Esophagus (tissue), 2 donors: ENCODE results near the gene PAQR7. TPM values are rescaled to one million over a fixed set of nuclear protein-coding genes. Genes with fewer than 3 reads are reported as not detected.

Source experiments
- H3K27ac ChIP-seq, 2 donors: one replicate each; pipeline ENCODE4 v1.5.1; 2013; ENCODE audit warnings: low read depth in 2 of 2, mild to moderate bottlenecking in 2 of 2, inconsistent platforms in 1 of 2, low read length in 1 of 2, moderate library complexity in 1 of 2
- H3K27me3 ChIP-seq, 2 donors: one replicate each; pipeline ENCODE4 v1.6.1; 2013; ENCODE audit warnings: low read length in 2 of 2, control low read depth in 1 of 2, mild to moderate bottlenecking in 1 of 2; ENCODE audit not compliant: insufficient read depth in 2 of 2, control insufficient read depth in 1 of 2
- H3K36me3 ChIP-seq, 2 donors: one replicate each; pipeline ENCODE4 v1.6.1; 2013; ENCODE audit warnings: low read length in 1 of 2; ENCODE audit not compliant: control insufficient read depth in 2 of 2, insufficient read depth in 2 of 2
- H3K4me1 ChIP-seq, 2 donors: one replicate each; pipeline ENCODE4 v1.6.1; 2013; ENCODE audit warnings: low read length in 1 of 2; ENCODE audit not compliant: control insufficient read depth in 2 of 2, insufficient read depth in 2 of 2
- H3K4me3 ChIP-seq, 2 donors: one replicate each; pipeline ENCODE4 v1.5.1; 2013; ENCODE audit warnings: low read length in 2 of 2, mild to moderate bottlenecking in 2 of 2, low read depth in 1 of 2, moderate library complexity in 1 of 2
- H3K9me3 ChIP-seq, 2 donors: one replicate each; pipeline ENCODE4 v1.6.1; 2013; ENCODE audit warnings: mild to moderate bottlenecking in 2 of 2, low read depth in 1 of 2, low read length in 1 of 2, moderate library complexity in 1 of 2; ENCODE audit not compliant: control insufficient read depth in 2 of 2, insufficient read depth in 1 of 2
- WGBS, 2 donors: extraction: QIAGEN DNeasy Blood & Tissue Kit; methylation state at CpG; one replicate each; pipeline ENCODE4 v1.1.7; 2013; 5-methylcytosine and 5-hydroxymethylcytosine counted together
- polyA plus RNA-seq, 2 donors: library from polyadenylated mRNA; stranded (reverse); fragments of 200-250 nt; gene quantifications; one replicate each; pipeline ENCODE4 v1.2.3, GENCODE V29; 2013
- donor health status: healthy with polysubstance abuse.
- donor health status: Bipolar disorder and iron deficiency.

Gene PAQR7
- polyA plus RNA-seq, 2 donors: 9.5 to 14.3 TPM

DNA sequence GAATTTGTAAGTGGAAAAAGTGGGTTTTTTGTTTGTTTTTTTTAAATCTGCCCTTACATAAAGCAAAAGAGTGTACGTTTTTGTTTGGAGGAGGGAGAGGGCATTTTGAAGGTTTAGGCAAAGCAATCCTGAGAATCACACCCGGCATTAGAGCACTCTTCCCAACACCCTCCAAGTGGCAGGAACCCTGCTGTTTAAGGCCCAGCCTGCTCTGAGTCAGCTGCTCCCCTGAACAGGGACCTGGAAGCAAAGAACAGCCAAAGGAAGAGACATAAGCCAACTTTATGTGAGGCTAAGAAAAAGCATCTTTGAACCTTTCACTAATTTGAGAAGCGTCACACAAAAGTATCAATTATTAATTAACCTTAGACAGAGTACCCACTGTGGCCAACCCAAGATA is 38.8 kb downstream of the PAQR7 start:
- Histone ChIP-seq H3K36me3 (peaks cover 7 to 18% of the 10 kb centered on the region in 2 donors), H3K27me3 (no peaks in the 10 kb centered on the region), H3K4me1 (no peaks in the 10 kb centered on the region), H3K4me3 (no peak overlapping the region), H3K27ac (no peak overlapping the region), H3K9me3 (no peaks in the 10 kb centered on the region)
- WGBS, 2 donors: 71 to 75% methylated on average over 3 of the region's 3 CpGs

- H3K4me1 ChIP-seq: no peaks in the 10 kb centered on the region
- no peak overlapping the region for H3K27ac ChIP-seq
- WGBS, 2 donors: 63 to 67% methylated on average over 3 of the region's 3 CpGs
- H3K36me3 ChIP-seq: peaks cover 10 to 25% of the 10 kb centered on the region in 2 donors
- no peaks in the 10 kb centered on the region for H3K27me3 ChIP-seq
- no peaks in the 10 kb centered on the region for H3K9me3 ChIP-seq
- no peak overlapping the region for H3K4me3 ChIP-seq
Measured at GRCh38 chr1:25834894-25835293, 40.6 kb downstream of the PAQR7 start.

DNA sequence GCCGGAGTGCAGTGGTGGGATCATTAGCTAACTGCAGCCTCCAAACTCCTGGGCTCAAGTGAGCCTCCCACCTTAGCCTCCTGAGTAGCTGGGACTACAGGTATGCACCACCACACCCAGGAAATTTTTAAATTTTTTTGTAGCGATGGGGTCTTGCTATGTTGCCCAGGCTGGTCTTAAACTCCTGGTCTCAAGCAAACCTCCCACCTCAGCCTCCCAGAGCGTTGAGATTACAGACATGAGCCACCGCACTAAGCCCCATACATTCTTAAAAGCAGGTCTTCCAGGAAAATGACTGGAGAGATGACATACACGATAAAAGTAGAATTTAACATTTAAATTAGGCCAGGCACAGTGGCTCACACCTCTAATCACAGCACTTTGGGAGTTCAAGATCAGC is 42.4 kb downstream of the PAQR7 start:
- H3K4me1 ChIP-seq: no peaks in the 10 kb centered on the region
- no peak overlapping the region for H3K4me3 ChIP-seq
- H3K27me3 ChIP-seq: no peaks in the 10 kb centered on the region
- H3K27ac ChIP-seq: no peak overlapping the region
- WGBS, 2 donors: 95 to 96% methylated on average over 5 of the region's 5 CpGs
- peaks cover 16 to 31% of the 10 kb centered on the region in 2 donors for H3K36me3 ChIP-seq
- no peaks in the 10 kb centered on the region for H3K9me3 ChIP-seq

DNA sequence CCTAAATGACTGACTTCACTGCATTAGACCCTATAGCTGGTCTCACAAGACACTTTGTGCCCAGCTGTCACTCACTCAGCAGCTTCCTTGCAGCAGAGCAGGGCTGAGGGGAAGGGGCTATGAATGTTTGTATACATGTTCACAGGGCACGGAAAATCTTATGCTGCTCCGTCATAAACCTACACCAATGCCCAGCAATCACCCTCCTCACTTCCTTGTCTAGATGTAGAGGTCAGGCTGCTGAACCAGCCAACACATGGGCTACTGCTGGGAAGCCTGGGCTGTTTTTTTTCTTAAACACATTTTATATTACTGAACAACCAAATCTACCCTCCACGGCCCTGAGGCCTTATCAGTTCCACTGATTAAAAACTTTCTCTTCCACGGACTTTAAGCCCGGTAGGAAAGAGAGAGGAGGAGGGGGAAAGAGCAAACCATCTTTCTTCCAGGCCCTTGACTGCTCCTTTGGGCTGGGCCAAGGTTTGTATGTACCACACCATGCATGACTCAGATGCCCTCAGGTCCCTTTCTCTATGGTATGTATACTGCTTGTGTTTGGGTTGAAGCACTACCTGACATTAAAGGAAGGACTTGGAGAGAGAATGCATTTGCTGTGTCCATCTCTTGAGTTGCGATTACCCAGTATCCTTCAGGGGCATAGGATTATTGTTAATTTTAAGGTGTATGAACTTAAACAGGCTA is 43.0 kb downstream of the PAQR7 start:
- Histone ChIP-seq H3K36me3 (peaks cover 16 to 31% of the 10 kb centered on the region in 2 donors), H3K9me3 (no peaks in the 10 kb centered on the region), H3K27me3 (no peaks in the 10 kb centered on the region), H3K4me1 (no peaks in the 10 kb centered on the region), H3K27ac (no peak overlapping the region), H3K4me3 (no peak overlapping the region)
- 73% methylated on average over 6 of the region's 6 CpGs for WGBS, 2 donors

DNA sequence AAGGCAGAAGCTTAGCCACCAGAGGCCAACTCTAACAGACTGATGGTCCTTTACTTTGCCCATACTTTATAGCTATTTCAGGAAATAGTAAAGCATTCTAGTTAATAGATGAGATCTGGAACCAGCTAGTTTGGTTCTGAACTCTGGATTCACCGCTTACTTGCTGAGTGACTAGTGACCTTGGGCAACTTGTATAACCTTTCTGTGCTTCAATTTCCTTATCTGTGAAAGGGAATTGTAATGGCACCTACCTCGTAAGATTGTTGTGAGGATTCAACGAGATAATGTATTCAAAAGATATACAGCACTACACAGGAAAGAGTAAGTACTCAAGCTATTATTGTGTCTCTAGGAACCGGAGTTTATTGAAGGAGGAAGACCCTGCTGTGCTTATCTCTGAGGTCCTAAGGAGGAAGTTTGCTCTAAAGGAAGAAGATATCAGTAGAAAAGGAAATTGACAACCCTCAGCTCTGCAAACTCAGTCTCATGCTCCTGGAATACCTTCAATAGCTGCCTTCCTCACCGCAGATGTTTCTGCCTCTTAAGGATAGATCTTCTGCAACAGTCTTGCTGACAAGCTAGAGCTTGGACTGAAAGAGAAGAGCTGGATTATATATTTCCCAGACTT is 43.8 kb downstream of the PAQR7 start:
- Histone ChIP-seq H3K27me3 (no peaks in the 10 kb centered on the region), H3K9me3 (no peaks in the 10 kb centered on the region), H3K36me3 (peaks cover 20 to 33% of the 10 kb centered on the region in 2 donors), H3K4me3 (no peak overlapping the region), H3K27ac (no peak overlapping the region), H3K4me1 (no peaks in the 10 kb centered on the region)
- 45 to 64% methylated on average over 5 of the region's 5 CpGs for WGBS, 2 donors

DNA sequence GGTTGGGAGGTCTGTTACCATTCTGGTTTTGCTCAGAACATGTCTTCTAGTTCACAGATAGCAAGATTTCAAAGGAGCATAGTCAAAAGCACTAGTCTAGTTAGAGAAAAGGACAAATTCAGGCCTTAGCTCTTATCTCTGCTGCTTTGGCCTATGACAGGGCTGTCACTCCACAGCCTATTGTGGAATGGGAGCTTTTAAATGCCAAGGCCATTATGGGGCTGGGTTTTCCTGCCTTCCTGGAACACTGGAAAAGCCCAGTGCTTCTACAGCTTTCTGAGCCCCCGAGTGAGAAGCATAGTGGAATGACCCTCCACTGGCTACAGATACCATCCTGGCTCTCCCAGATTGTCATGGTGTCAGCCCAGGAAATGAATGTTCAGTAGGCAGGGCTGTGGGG is 46.5 kb downstream of the PAQR7 start:
- H3K4me1 ChIP-seq: no peaks in the 10 kb centered on the region
- H3K27ac ChIP-seq: no peak overlapping the region
- no peaks in the 10 kb centered on the region for H3K27me3 ChIP-seq
- peaks cover 24 to 35% of the 10 kb centered on the region in 2 donors for H3K36me3 ChIP-seq
- 74 to 89% methylated on average over 1 of the region's 1 CpG for WGBS, 2 donors
- H3K9me3 ChIP-seq: no peaks in the 10 kb centered on the region
- no peak overlapping the region for H3K4me3 ChIP-seq

DNA sequence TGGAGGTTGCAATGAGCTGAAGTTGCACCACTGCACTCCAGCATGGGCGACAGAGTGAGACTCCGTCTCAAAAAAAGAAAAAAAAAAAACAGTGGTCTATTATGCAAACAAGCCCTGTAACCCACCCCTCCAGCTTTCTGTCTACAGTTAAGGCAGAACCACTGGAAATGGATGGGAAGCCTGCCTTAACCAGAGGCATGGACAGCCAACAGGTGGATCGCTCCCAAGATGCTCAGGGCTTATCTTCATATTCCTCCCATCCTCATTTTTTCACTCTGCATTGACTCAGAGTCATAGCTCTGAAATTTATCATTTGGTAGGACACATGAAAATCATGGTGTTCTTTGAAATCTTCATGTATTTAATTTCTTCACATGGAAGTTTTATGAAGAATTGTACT is 47.0 kb downstream of the PAQR7 start:
- WGBS, 2 donors: 64 to 67% methylated on average over 3 of the region's 3 CpGs
- H3K4me1 ChIP-seq: no peaks in the 10 kb centered on the region
- no peaks in the 10 kb centered on the region for H3K27me3 ChIP-seq
- no peak overlapping the region for H3K4me3 ChIP-seq
- no peaks in the 10 kb centered on the region for H3K9me3 ChIP-seq
- H3K27ac ChIP-seq: no peak overlapping the region
- peaks cover 24 to 35% of the 10 kb centered on the region in 2 donors for H3K36me3 ChIP-seq

GRCh38 chr1:25826571-25826970 is 48.9 kb downstream of the PAQR7 start:
- Histone ChIP-seq H3K36me3 (peaks cover 19 to 25% of the 10 kb centered on the region in 2 donors), H3K27ac (no peak overlapping the region), H3K9me3 (no peaks in the 10 kb centered on the region), H3K4me1 (peaks cover 0 to 5% of the 10 kb centered on the region in 2 donors), H3K27me3 (no peaks in the 10 kb centered on the region), H3K4me3 (no peak overlapping the region)
- 92 to 94% methylated on average over 10 of the region's 10 CpGs for WGBS, 2 donors

DNA sequence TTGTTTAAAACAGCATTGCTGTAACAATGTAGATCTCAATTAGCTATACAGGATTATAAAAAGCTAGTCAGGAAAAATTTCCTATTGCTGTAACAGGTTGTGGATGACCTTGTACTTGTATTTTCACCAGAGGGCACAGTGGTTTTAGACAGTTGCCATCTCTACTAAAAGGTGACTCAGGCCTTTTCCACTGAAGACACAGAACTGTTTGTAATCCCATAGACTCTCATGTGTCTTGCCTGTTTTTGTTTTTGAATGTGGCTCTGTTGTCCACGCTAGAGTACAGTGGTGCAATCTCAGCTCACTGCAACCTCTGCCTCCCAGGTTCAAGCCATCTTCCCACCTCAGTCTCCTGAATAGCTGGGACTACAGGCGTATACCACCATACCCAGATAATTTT is 49.9 kb downstream of the PAQR7 start:
- Histone ChIP-seq H3K36me3 (peaks cover 19 to 24% of the 10 kb centered on the region in 2 donors), H3K27me3 (no peaks in the 10 kb centered on the region), H3K27ac (no peak overlapping the region), H3K4me3 (no peak overlapping the region), H3K4me1 (peaks cover 0 to 14% of the 10 kb centered on the region in 2 donors), H3K9me3 (no peaks in the 10 kb centered on the region)
- 95 to 98% methylated on average over 2 of the region's 2 CpGs for WGBS, 2 donors

DNA sequence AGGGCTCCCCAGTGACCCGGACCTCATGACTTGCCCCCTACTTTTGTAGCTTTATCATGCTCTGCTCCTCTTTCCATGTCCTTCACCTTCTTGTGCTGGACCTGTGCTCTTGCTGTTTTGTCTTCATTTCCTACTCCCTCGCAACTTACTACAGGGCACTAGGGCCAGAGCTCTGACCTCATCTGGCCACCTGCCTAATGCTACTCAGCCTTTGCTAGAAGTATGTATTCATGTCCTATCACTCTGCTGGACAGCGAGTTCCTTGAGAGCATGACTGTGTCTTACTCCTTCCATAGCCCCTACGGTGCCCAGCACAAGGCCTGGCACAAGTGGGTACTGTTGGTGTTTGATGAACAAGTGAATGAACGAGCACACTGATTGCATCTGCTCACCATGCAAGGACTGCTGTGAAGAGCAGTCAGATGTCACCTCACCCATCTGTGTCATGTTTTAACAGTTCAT is 53.8 kb downstream of the PAQR7 start:
- peaks cover 0 to 18% of the 10 kb centered on the region in 2 donors for H3K4me1 ChIP-seq

More for the DNA sequence above, 53.8 kb downstream of the PAQR7 start:
- H3K27me3 ChIP-seq: no peaks in the 10 kb centered on the region
- 64 to 72% methylated on average over 5 of the region's 5 CpGs for WGBS, 2 donors
- H3K36me3 ChIP-seq: peaks cover 5 to 10% of the 10 kb centered on the region in 2 donors
- no peaks in the 10 kb centered on the region for H3K9me3 ChIP-seq
- no peak overlapping the region for H3K27ac ChIP-seq
- H3K4me3 ChIP-seq: no peak overlapping the region
